ENCODE data around the gene HLA-DRB5. TPM values are rescaled to one million over a fixed set of nuclear protein-coding genes. Genes with fewer than 3 reads are reported as not detected.
A peak's percentile ranks its signal among the peaks of the same experiment; 100 is the strongest.
"Not testable (repeated sequence)": the region's sequence is repeated elsewhere in the genome, so short reads cannot be mapped to it uniquely, and the experiment has no call there.

The HLA-DRB5 gene
- total RNA-seq (2014; rRNA removed; shearing (Covaris generic)) = not detected in 2 replicates

- DNase-seq (ENCODE audit: low spot score) = peak; percentile 1
Observed at GRCh38 chr6:32529697-32530430, at the start of gene HLA-DRB5. Gene HLA-DRB5 (minus strand): TSS chr6:32530287. CDS start chr6:32530224, 63 bp downstream.

DNA sequence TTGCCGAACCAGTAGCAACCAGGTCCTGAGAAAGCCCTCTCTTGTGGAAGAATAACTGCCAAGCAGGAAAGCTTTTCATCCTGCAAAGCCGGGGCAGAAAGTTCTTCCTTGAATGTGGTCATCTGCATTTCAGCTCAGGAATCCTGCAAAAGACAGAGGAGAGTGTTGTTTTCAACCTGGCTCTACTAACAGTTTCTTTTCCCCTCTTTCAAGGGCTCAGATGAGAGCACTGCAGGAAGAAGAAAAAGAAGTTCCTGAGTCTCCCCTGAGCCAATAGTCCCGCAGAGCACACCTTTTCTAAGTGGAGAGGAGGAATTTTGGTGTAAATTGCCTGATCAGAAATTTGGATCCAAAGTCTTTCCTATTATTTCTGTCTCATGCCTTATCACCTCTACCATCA, 48.9 kb upstream of the HLA-DRB5 start:
- no peak for DNase-seq (ENCODE audit: low spot score)

DNA sequence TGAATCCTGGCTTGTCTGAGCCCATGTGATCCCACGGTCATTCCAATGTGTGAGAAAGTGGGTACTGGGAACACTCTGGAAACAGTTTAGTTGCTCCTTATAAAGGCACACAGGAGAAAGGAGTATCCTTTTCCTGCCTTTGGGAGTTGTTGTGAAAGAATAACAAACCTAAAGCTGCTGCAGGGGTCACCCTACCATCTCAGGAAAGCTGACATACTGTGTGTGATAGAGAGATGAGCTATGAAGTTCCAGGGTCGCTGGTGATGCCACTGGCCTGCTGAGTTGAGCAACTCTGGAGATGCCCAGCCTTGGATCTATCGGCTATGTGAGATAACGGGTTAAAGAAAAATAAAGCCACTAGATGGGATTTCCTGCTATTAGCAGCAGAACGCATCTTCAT, 47.4 kb upstream of the HLA-DRB5 start:
- DNase-seq (ENCODE audit: low spot score) = not testable (repeated sequence)

DNA sequence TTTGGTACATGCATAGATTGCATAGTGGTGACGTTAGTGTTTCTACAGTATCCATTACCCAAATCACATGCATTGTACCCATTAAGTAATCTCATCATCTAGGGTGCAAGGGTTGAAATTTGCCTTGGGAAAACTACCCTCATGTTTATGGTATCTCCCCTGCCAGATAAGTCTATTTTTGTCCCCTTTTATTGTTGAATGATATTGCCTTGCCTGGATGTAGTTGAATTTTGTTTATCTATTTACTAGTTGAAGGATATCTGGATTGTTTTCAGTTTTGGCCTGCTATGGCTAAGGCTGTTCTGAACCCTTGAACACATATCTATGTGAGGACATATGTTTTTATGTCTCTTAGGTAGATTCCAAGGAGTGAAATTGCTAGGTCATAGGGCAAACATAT, 46.2 kb upstream of the HLA-DRB5 start:
- DNase-seq (ENCODE audit: low spot score) = no peak

- no peak for DNase-seq (ENCODE audit: low spot score)
Observed at GRCh38 chr6:32570363-32570905, 40.3 kb upstream of the HLA-DRB5 start.

DNA sequence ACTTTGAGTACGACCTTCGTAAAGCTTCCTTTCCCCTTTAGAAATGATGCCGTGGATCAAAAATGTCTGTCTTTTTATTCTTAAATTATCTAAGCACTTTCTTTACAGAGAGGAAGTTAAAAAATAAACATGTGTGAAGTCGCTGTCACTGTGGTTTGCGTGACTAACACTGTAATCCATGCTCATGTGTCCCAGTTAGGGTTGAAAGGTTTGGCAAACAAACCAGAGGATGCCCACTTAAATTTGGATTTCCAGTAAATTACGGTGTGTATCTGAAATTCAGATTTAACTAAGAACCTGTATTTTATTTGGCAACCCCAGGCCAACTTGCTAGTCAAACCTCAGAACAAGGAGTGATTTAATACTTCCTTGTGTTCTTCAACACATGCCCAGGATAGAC, 38.5 kb upstream of the HLA-DRB5 start:
- no peak for DNase-seq (ENCODE audit: low spot score)

DNA sequence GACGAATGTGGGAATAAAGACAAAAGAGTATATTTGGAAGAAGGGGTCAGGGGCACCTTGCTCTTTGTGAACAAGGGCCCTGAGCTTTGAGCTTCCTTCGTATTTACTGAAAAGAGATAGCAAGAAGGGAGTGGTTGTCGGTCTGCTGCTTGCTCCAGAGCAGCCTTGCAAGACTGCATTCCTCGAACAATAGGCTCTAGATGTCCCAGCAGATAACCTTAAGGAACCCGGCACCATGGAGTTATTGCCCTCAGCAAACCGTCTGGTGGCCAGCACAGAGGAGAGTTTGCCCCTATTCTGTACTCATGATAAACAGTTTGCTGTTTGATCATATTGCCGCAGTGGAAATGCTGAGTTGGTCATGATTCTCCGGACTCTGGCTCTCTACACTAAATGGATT, 36.9 kb upstream of the HLA-DRB5 start:
- no peak for DNase-seq (ENCODE audit: low spot score)

GRCh38 chr6:32565511-32565910, 35.4 kb upstream of the HLA-DRB5 start:
- no peak for DNase-seq (ENCODE audit: low spot score)

GRCh38 chr6:32562940-32563339, 32.9 kb upstream of the HLA-DRB5 start:
- DNase-seq (ENCODE audit: low spot score) = no peak

DNA sequence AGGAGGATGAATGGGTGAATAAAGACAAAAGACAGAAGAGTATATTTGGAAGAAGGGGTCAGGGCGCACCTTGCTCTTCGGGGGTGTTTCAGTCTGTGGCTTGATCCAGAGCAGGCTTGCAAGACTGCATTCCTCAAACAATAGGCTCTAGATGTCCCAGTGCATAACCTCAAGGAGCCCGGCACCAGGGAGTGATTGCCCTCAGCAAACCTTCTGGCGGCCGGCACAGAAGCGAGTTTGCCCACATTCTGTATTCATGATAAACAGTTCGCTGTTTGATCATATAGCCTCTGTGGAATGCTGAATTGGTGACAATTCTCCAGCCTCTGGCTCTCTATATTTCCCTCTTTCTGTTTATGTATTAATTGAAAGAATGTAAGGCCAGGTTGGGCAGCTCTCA, 29.7 kb upstream of the HLA-DRB5 start:
- no peak for DNase-seq (ENCODE audit: low spot score)

DNA sequence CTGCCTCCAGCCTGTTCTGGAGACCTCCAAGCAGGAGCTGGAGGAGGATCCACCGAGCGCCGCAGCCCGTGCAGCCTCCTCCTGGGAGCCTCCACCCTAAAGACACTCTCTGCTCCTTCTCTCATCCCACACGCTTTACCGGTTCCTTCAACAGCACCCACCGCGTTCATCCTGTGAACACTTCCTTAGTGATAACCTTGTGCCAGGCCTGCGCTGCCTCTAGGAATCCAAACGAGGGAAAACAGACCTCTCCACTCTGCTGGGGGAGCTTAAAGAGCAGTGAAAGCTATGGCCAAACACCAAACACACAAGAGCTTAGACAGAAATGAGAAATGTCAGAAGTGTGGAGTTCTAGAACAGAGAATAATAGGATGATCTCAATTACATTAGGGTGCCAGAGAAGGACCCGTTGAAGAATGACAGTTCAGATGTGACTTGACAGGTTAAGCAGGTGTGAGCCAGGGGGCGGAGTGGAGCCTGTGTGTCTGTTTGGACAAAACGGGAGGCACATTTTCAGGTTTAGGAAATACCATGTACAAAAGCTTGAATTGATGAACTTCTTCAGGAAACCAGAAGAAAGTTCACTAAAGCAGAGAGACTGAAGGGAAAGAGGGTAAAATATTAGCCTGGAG, 28.5 kb upstream of the HLA-DRB5 start:
- DNase-seq (ENCODE audit: low spot score) = no peak

DNA sequence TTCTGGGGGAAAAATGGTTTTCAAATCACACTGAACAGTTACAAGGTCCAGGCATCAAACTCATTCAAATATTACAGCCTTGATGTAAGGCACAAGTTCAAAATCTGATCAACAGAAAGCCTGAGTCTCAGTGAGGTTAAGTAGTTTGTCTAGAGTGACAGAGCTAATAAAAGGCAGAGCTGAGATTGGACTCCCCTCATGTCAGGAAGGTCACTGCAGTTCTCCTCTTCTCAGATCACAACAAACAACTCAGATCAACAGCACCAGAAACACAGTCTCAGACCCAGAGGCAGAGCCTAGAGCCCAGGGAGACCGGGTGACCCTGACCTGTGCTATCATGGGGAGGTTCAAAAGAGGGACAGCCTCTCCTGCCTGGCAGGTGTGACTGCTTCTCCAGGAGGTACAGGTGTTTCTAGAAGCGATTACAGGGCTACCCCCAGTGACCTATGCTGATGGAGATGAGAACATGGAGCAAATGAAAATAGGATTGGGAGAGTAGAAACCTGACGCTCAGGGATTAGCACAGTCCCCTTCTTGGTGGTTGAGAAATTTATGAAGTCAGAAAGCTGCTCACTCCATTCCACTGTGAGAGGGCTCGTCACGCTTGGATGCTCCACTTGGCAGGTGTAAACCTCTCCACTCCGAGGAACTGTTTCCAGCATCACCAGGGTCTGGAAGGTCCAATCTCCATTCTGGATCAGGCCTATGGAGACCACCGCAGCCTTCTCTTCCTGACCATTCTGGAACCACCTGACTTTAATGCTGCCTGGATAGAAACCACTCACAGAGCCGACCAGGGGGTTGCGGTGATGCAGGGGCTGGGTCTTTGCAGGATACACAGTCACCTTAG, 24.3 kb upstream of the HLA-DRB5 start:
- DNase-seq (ENCODE audit: low spot score) = no peak

DNA sequence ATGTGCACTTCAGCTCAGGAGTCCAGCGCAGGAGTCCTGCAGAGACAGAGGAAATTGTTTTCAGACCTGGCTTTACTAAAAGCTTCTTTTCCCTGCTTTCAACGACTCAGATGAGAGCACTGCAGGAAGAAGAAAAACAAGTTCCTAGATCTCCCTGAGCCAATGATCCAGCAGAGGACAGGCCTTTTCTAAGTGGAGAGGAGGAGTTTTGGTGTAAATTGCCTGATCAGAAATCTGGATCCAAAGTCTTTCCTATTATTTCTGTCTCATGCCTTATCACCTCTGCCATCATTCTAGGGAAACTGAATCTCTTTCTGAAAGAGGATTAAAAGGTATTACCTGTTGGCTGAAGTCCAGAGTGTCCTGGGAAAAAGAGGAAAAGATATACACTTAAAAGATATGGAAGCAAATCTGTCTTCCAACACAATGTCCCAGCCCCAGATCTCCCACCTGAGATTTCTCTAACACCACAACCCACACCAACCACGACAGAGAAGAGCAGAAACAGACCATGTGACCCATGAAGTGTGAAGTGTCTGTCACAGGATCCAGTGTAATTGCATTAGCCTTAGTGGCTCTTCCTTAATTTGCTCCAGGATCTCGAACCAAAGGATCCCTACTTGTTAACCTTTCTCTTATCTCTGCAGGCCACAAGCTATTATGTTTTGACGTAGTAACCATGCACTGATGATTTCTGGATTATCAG, 23.1 kb upstream of the HLA-DRB5 start:
- no peak for DNase-seq (ENCODE audit: low spot score)

DNA sequence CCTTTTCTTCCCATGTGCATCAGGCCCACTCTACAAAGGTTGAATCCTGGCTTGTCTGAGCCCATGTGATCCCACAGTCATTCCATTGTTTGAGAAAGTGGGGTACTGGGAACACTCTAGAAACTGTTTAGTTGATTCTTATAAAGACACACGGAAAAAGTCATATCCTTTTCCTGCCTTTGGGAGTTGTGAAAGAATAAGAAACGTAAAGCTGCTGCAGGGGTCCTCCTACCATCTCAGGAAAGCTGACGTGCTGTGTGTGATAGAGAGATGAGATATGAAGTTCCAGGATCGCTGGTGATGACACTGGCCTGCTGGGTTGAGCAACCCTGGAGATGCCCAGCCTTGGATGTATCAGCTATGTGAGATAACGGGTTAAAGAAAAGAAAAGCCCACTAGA, 21.3 kb upstream of the HLA-DRB5 start:
- DNase-seq (ENCODE audit: low spot score) = no peak

- no peak for DNase-seq (ENCODE audit: low spot score)
Observed at GRCh38 chr6:32539839-32540238, 9.8 kb upstream of the HLA-DRB5 start.

DNA sequence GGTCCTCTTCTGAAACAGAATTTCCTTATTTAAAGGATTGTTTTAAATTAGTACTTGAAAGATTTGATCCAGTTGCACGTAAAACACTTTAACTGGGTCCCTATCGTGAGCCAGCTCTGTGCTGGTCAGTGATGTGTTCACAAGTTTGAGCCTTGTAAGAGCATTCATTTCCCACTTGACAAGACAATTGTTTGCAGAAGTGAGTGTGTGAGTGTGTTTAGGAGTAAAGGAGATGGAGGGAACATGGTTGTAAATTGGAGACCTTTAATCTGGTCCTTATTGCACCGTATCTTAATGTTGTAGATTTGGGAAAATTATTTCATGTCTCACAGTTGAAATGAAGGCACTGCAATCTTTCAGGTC, 325 bp upstream of the HLA-DRB5 start:
- DNase-seq (ENCODE audit: low spot score) = not testable (repeated sequence)

- DNase-seq (ENCODE audit: low spot score) = no peak
Observed at GRCh38 chr6:32522302-32523047, 7.6 kb downstream of the HLA-DRB5 start.

GRCh38 chr6:32519910-32520258, 10.2 kb downstream of the HLA-DRB5 start:
- no peak for DNase-seq (ENCODE audit: low spot score)

DNA sequence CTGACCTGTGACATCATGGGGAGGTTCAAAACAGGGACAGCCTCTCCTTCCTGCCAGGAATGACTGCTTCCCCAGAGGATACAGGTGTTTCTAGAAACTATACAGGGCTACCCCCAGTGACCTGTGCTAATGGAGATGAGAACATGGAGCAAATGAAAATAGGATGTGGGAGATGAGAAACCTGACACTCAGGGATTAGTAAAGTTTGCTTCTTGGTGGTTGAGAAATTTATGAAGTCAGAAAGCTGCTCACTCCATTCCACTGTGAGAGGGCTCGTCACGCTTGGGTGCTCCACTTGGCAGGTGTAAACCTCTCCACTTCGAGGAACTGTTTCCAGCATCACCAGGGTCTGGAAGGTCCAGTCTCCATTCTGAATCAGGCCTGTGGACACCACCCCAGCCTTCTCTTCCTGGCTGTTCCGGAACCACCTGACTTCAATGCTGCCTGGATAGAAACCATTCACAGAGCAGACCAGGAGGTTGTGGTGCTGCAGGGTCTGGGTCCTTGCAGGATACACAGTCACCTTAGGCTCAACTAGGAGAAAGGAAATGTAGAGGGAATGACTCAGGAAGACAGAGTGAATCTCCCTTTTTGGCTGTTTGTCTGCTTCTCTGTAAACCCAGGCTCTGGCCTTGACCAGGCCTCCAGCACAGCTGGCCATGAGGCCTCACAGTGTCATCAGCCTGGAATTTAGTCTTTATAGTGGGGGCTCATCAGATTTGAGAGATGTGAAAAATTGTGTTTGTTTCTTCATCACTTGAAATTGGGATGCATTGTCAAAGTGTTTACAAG, 10.8 kb downstream of the HLA-DRB5 start:
- no peak for DNase-seq (ENCODE audit: low spot score)

All from HT-29 (cell line).